ENCODE measurements around the gene ZBTB44.

- TF ChIP-seq CTCF (conservative IDR thresholded peaks at IDR 0.05; ENCODE audit: low read length), result no peak
- TF ChIP-seq EZH2phosphoT487 (IDR thresholded peaks at IDR 0.05; ENCODE audit: borderline replicate concordance), result no peak
Measured at GRCh38 chr11:130243816-130244215, 70.9 kb downstream of the ZBTB44 start.
